ENCODE data around the gene FARP2. TPM values are rescaled to one million over a fixed set of nuclear protein-coding genes. Genes with fewer than 3 reads are reported as not detected.

FARP2 gene
- total and polyA plus RNA-seq, 2 of the 13 experiments (the other 11 are each of a cell fraction or from before 2014, with no cell fraction given) = 28.0 to 45.4 TPM

GRCh38 chr2:241490825-241491506, 134.9 kb downstream of the FARP2 start:
- Histone ChIP-seq H4K20me1 (ENCODE audit: insufficient read depth, low read length) (no peaks in the 10 kb centered on the region), H2AFZ (ENCODE audit: low read length) (no peak overlapping the region), H3K27ac (ENCODE audit: extremely low read length, insufficient read depth, low read length) (no peak overlapping the region), H3K9ac (ENCODE audit: insufficient read depth, low read depth, low read length) (no peak overlapping the region), H3K36me3 (replicated peaks in 1 of 2; ENCODE audit: control insufficient read depth in 1 of 2, insufficient read depth in 2 of 2, low read length in 2 of 2) (peaks cover 16 to 37% of the 10 kb centered on the region in 2 experiments), H3K9me3 (ENCODE audit: low read length) (no peaks in the 10 kb centered on the region), H3K4me1 (ENCODE audit: insufficient read depth, low read length) (no peaks in the 10 kb centered on the region), H3K79me2 (ENCODE audit: insufficient read depth, low read length) (no peaks in the 10 kb centered on the region), H3K27me3 (ENCODE audit: control insufficient read depth in 1 of 2, insufficient read depth in 2 of 2, low read length in 2 of 2) (no peaks in the 10 kb centered on the region), H3K4me3 (replicated peaks in 1 of 3; ENCODE audit: insufficient read depth in 1 of 3, low read depth in 2 of 3, low read length in 3 of 3) (no peak overlapping the region), H3K4me2 (ENCODE audit: low read depth, low read length) (no peak overlapping the region)
- no TSS peak for BruUV-seq (replicated peaks)
- POLR2A ChIA-PET = no interaction called here
- intact Hi-C loops (cut with micrococcal nuclease; ENCODE audit: unreplicated experiment) = no loop called here
- FAIRE-seq (no peak), ATAC-seq (peak; percentile 13), DNase-seq (ENCODE audit: low spot score) (no peak)
- in situ Hi-C loops (cut with HindIII; ENCODE audit: extremely low pct_ligation_motif_present, low pct_unique_long_range_greater_than_20kb) = no loop called here
- CTCF ChIA-PET (ENCODE audit: low intra/inter-chr PET ratio, low total read pairs) = no interaction called here
- WGBS (ENCODE audit: low lambda C conversion rate) = 95% methylated on average over 13 of the region's 16 CpGs
- TF ChIP-seq YEATS2 (CRISPR knock-in tag; IDR thresholded peaks at IDR 0.05; ENCODE audit: borderline replicate concordance) (no peak), ZNF557 (CRISPR knock-in tag; IDR thresholded peaks at IDR 0.05) (no peak), JUN (CRISPR knock-in tag; IDR thresholded peaks at IDR 0.05) (no peak), ZBTB3 (CRISPR knock-in tag; IDR thresholded peaks at IDR 0.05; ENCODE audit: borderline replicate concordance, low read depth) (no peak), ZNF569 (CRISPR knock-in tag; IDR thresholded peaks at IDR 0.05; ENCODE audit: borderline replicate concordance) (no peak), PCBP1 (IDR thresholded peaks at IDR 0.05; ENCODE audit: borderline replicate concordance, low read depth, low read length) (no peak), ZBTB26 (CRISPR knock-in tag; IDR thresholded peaks at IDR 0.05; ENCODE audit: borderline replicate concordance) (no peak), NFAT5 (CRISPR knock-in tag; IDR thresholded peaks at IDR 0.05) (no peak), SMC3 (IDR thresholded peaks at IDR 0.05; ENCODE audit: low read length) (no peak), CBX1 (IDR thresholded peaks at IDR 0.05; ENCODE audit: low read depth) (peak; percentile 15), FLYWCH1 (CRISPR knock-in tag; IDR thresholded peaks at IDR 0.05) (no peak), ZNF549 (CRISPR knock-in tag; IDR thresholded peaks at IDR 0.05) (no peak), HDAC6 (IDR thresholded peaks at IDR 0.05; ENCODE audit: low read depth, low read length) (no peak), SAFB2 (CRISPR knock-in tag; IDR thresholded peaks at IDR 0.05; ENCODE audit: borderline replicate concordance, low read depth) (no peak), MTA1 (CRISPR knock-in tag; IDR thresholded peaks at IDR 0.05; ENCODE audit: borderline replicate concordance) (no peak), POLR2A (IDR thresholded peaks at IDR 0.05; ENCODE audit: insufficient read depth in 1 of 2, low read depth in 2 of 2, low read length in 2 of 2) (peak in 1 of 2 experiments; percentile 43; a peak in 2 of 4 replicates), ZNF556 (CRISPR knock-in tag; IDR thresholded peaks at IDR 0.05; ENCODE audit: borderline replicate concordance) (no peak), ZNF3 (CRISPR knock-in tag; IDR thresholded peaks at IDR 0.05) (no peak), MTERF4 (CRISPR knock-in tag; IDR thresholded peaks at IDR 0.05) (no peak)

Data from HepG2 (cell line).